ENCODE measurements around the gene R3HDML. TPM values are rescaled to one million over a fixed set of nuclear protein-coding genes. Genes with fewer than 3 reads are reported as not detected.

The R3HDML gene
- total and polyA plus RNA-seq, 2 of the 13 experiments (the other 11 are each of a cell fraction or from before 2014, with no cell fraction given), result not detected

DNA sequence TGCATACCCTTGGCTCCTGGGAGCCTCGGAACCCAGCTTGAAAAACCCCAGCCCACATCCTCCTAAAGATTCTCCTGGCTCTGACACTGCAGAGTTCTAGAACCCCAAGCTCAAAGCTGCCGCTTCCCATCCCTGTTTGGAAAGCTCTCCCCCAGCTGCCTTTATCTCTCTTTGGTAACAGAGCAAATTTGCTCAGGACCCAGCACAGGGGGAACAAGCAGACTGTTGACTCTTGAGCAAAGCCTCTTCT, 57.5 kb downstream of the R3HDML start (continued):
- TF ChIP-seq, protein P1, sequence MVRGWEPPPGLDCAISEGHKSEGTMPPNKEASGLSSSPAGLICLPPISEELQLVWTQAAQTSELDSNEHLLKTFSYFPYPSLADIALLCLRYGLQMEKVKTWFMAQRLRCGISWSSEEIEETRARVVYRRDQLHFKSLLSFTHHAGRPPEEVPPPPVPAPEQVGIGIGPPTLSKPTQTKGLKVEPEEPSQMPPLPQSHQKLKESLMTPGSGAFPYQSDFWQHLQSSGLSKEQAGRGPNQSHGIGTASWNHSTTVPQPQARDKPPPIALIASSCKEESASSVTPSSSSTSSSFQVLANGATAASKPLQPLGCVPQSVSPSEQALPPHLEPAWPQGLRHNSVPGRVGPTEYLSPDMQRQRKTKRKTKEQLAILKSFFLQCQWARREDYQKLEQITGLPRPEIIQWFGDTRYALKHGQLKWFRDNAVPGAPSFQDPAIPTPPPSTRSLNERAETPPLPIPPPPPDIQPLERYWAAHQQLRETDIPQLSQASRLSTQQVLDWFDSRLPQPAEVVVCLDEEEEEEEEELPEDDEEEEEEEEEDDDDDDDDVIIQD (CRISPR knock-in tag; IDR thresholded peaks at IDR 0.05; ENCODE audit: low read depth), result no peak; the same call in 1 of the 2 replicates
- no peak for TF ChIP-seq CREB1 (IDR thresholded peaks at IDR 0.05)
- peak; percentile 90; the same call in 1 of the 2 replicates for TF ChIP-seq CREB1 (CRISPR knock-in tag; IDR thresholded peaks at IDR 0.05)
- peak; percentile 87 for TF ChIP-seq ZNF563 (CRISPR knock-in tag; IDR thresholded peaks at IDR 0.05)
- TF ChIP-seq ZNF12 (CRISPR knock-in tag; IDR thresholded peaks at IDR 0.05), result no peak; the same call in 1 of the 2 replicates
- TF ChIP-seq, protein P2, sequence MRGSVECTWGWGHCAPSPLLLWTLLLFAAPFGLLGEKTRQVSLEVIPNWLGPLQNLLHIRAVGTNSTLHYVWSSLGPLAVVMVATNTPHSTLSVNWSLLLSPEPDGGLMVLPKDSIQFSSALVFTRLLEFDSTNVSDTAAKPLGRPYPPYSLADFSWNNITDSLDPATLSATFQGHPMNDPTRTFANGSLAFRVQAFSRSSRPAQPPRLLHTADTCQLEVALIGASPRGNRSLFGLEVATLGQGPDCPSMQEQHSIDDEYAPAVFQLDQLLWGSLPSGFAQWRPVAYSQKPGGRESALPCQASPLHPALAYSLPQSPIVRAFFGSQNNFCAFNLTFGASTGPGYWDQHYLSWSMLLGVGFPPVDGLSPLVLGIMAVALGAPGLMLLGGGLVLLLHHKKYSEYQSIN (CRISPR knock-in tag; IDR thresholded peaks at IDR 0.05; ENCODE audit: borderline replicate concordance), result no peak
- TF ChIP-seq SIX1 (CRISPR knock-in tag; IDR thresholded peaks at IDR 0.05; ENCODE audit: borderline replicate concordance), result peak; percentile 93
- TF ChIP-seq ZBTB7A (CRISPR knock-in tag; IDR thresholded peaks at IDR 0.05), result no peak
- TF ChIP-seq, protein P3, sequence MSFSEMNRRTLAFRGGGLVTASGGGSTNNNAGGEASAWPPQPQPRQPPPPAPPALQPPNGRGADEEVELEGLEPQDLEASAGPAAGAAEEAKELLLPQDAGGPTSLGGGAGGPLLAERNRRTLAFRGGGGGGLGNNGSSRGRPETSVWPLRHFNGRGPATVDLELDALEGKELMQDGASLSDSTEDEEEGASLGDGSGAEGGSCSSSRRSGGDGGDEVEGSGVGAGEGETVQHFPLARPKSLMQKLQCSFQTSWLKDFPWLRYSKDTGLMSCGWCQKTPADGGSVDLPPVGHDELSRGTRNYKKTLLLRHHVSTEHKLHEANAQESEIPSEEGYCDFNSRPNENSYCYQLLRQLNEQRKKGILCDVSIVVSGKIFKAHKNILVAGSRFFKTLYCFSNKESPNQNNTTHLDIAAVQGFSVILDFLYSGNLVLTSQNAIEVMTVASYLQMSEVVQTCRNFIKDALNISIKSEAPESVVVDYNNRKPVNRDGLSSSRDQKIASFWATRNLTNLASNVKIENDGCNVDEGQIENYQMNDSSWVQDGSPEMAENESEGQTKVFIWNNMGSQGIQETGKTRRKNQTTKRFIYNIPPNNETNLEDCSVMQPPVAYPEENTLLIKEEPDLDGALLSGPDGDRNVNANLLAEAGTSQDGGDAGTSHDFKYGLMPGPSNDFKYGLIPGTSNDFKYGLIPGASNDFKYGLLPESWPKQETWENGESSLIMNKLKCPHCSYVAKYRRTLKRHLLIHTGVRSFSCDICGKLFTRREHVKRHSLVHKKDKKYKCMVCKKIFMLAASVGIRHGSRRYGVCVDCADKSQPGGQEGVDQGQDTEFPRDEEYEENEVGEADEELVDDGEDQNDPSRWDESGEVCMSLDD (CRISPR knock-in tag; IDR thresholded peaks at IDR 0.05; ENCODE audit: borderline replicate concordance), result peak; percentile 100
- no peak for TF ChIP-seq SIN3A (IDR thresholded peaks at IDR 0.05; ENCODE audit: borderline replicate concordance, low read depth, low read length)
- no peak for TF ChIP-seq GPN1 (CRISPR knock-in tag; IDR thresholded peaks at IDR 0.05; ENCODE audit: borderline replicate concordance)
- TF ChIP-seq AKAP8 (CRISPR knock-in tag; IDR thresholded peaks at IDR 0.05), result peak; percentile 97; the same call in 1 of the 2 replicates
- no peak for TF ChIP-seq FIP1L1 (IDR thresholded peaks at IDR 0.05; ENCODE audit: borderline replicate concordance, insufficient read depth, low read depth, low read length)
- TF ChIP-seq, protein P4, sequence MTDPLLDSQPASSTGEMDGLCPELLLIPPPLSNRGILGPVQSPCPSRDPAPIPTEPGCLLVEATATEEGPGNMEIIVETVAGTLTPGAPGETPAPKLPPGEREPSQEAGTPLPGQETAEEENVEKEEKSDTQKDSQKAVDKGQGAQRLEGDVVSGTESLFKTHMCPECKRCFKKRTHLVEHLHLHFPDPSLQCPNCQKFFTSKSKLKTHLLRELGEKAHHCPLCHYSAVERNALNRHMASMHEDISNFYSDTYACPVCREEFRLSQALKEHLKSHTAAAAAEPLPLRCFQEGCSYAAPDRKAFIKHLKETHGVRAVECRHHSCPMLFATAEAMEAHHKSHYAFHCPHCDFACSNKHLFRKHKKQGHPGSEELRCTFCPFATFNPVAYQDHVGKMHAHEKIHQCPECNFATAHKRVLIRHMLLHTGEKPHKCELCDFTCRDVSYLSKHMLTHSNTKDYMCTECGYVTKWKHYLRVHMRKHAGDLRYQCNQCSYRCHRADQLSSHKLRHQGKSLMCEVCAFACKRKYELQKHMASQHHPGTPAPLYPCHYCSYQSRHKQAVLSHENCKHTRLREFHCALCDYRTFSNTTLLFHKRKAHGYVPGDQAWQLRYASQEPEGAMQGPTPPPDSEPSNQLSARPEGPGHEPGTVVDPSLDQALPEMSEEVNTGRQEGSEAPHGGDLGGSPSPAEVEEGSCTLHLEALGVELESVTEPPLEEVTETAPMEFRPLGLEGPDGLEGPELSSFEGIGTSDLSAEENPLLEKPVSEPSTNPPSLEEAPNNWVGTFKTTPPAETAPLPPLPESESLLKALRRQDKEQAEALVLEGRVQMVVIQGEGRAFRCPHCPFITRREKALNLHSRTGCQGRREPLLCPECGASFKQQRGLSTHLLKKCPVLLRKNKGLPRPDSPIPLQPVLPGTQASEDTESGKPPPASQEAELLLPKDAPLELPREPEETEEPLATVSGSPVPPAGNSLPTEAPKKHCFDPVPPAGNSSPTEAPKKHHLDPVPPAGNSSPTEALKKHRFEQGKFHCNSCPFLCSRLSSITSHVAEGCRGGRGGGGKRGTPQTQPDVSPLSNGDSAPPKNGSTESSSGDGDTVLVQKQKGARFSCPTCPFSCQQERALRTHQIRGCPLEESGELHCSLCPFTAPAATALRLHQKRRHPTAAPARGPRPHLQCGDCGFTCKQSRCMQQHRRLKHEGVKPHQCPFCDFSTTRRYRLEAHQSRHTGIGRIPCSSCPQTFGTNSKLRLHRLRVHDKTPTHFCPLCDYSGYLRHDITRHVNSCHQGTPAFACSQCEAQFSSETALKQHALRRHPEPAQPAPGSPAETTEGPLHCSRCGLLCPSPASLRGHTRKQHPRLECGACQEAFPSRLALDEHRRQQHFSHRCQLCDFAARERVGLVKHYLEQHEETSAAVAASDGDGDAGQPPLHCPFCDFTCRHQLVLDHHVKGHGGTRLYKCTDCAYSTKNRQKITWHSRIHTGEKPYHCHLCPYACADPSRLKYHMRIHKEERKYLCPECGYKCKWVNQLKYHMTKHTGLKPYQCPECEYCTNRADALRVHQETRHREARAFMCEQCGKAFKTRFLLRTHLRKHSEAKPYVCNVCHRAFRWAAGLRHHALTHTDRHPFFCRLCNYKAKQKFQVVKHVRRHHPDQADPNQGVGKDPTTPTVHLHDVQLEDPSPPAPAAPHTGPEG (CRISPR knock-in tag; IDR thresholded peaks at IDR 0.05), result no peak
- TF ChIP-seq, protein P5, sequence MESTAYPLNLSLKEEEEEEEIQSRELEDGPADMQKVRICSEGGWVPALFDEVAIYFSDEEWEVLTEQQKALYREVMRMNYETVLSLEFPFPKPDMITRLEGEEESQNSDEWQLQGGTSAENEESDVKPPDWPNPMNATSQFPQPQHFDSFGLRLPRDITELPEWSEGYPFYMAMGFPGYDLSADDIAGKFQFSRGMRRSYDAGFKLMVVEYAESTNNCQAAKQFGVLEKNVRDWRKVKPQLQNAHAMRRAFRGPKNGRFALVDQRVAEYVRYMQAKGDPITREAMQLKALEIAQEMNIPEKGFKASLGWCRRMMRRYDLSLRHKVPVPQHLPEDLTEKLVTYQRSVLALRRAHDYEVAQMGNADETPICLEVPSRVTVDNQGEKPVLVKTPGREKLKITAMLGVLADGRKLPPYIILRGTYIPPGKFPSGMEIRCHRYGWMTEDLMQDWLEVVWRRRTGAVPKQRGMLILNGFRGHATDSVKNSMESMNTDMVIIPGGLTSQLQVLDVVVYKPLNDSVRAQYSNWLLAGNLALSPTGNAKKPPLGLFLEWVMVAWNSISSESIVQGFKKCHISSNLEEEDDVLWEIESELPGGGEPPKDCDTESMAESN (CRISPR knock-in tag; conservative IDR thresholded peaks at IDR 0.05), result no peak
- TF ChIP-seq ZNF792 (CRISPR knock-in tag; IDR thresholded peaks at IDR 0.05), result no peak
- TF ChIP-seq ZNF724P (CRISPR knock-in tag; IDR thresholded peaks at IDR 0.05; ENCODE audit: borderline replicate concordance), result no peak

Measured in HepG2 (cell line).